IMR-90 (cell line): Measurements from ENCODE around the gene PAX2. TPM values are rescaled to one million over a fixed set of nuclear protein-coding genes. Genes with fewer than 3 reads are reported as not detected.
A peak's percentile ranks its signal among the peaks of the same experiment; 100 is the strongest.

Experiments
- ATAC-seq: fragments of 200-7000 bp; cut with Tn5 transposase; 2 replicates; pipeline ENCODE4 v1.9.1; 2020; ENCODE audit warnings: low read depth, mild to moderate bottlenecking, moderate library complexity
- BruUV-seq: library from RNA; stranded (reverse); fragments of 400-500 nt; replicated peaks from 2 replicates; lab custom pipeline; 2021; lab: Mats Ljungman, UMichigan
- CTCF ChIA-PET: fragments of 300-600 bp; formaldehyde crosslinking; extraction: SDS; loops from one replicate; lab custom pipeline; 2021; ENCODE audit warnings: antibody characterized with exemption; lab: Yijun Ruan, JAX
- POLR2A ChIA-PET: fragments of 300-600 bp; sonication (Branson Sonifier 250); formaldehyde crosslinking; loops from one replicate; lab custom pipeline; 2022; ENCODE audit warnings: antibody characterized with exemption; ENCODE audit not compliant: unreplicated experiment; lab: Charles Lee
- DNase-seq: peaks from one replicate; pipeline ENCODE4 v3.0.0; 2013
- H2AFZ ChIP-seq: replicated peaks from 2 replicates; pipeline ENCODE3; 2013; ENCODE audit warnings: low read length, mild to moderate bottlenecking; ENCODE audit not compliant: poor library complexity
- H2AK5ac ChIP-seq: 2 replicates; pipeline ENCODE4 v1.6.1; 2013; ENCODE audit warnings: low read depth, low read length, inconsistent platforms
- H2AK9ac ChIP-seq: replicated peaks from 2 replicates; pipeline ENCODE3; 2013; ENCODE audit warnings: mild to moderate bottlenecking, low read depth, low read length, moderate library complexity; ENCODE audit not compliant: poor library complexity
- H2BK120ac ChIP-seq: 2 replicates; pipeline ENCODE4 v1.6.1; 2013; ENCODE audit warnings: low read depth, low read length, inconsistent platforms
- H2BK15ac ChIP-seq: 3 replicates; pipeline ENCODE4 v1.6.1; 2013; ENCODE audit warnings: low read depth, low read length, inconsistent platforms
- H2BK20ac ChIP-seq: 2 replicates; pipeline ENCODE4 v1.6.1; 2013; ENCODE audit warnings: low read depth, mild to moderate bottlenecking, inconsistent platforms, low read length, moderate library complexity
- H2BK5ac ChIP-seq: 2 replicates; pipeline ENCODE4 v1.6.1; 2013; ENCODE audit warnings: mild to moderate bottlenecking, low read depth, low read length, inconsistent platforms; ENCODE audit not compliant: poor library complexity, severe bottlenecking
- H3K14ac ChIP-seq: replicated peaks from 2 replicates; pipeline ENCODE4 v1.6.1; 2013; ENCODE audit warnings: low read depth, low read length, inconsistent platforms
- H3K18ac ChIP-seq: 2 replicates; pipeline ENCODE4 v1.6.1; 2013; ENCODE audit warnings: low read depth, low read length, control low read depth
- H3K23ac ChIP-seq: 2 replicates; pipeline ENCODE4 v1.6.1; 2013; ENCODE audit warnings: low read depth, low read length, inconsistent platforms
- H3K27ac ChIP-seq: 2 replicates; pipeline ENCODE4 v1.5.1; 2013; ENCODE audit warnings: mild to moderate bottlenecking, control low read depth, low read length; ENCODE audit not compliant: insufficient read depth
- H3K27me3 ChIP-seq: 2 replicates; pipeline ENCODE4 v1.6.1; 2013; ENCODE audit warnings: low read length; ENCODE audit not compliant: control insufficient read depth, insufficient read depth
- H3K36me3 ChIP-seq: 2 replicates; pipeline ENCODE4 v1.6.1; 2013; ENCODE audit warnings: low read length, mixed read lengths; ENCODE audit not compliant: control insufficient read depth, insufficient read depth
- H3K4ac ChIP-seq: 2 replicates; pipeline ENCODE4 v1.6.1; 2013; ENCODE audit warnings: low read depth, low read length, inconsistent platforms
- H3K4me1 ChIP-seq: 2 replicates; pipeline ENCODE4 v1.6.1; 2013; ENCODE audit warnings: low read length, mixed read lengths; ENCODE audit not compliant: control insufficient read depth, insufficient read depth
- H3K4me2 ChIP-seq: 2 replicates; pipeline ENCODE4 v1.6.1; 2013; ENCODE audit warnings: low read depth, mild to moderate bottlenecking, control low read depth, low read length, moderate library complexity
- H3K4me3 ChIP-seq: 2 replicates; pipeline ENCODE4 v1.5.1; 2013; ENCODE audit warnings: low read depth, mild to moderate bottlenecking, control low read depth, low read length, moderate library complexity; ENCODE audit not compliant: insufficient read depth
- H3K56ac ChIP-seq: 2 replicates; pipeline ENCODE4 v1.6.1; 2013; ENCODE audit warnings: low read length, inconsistent platforms; ENCODE audit not compliant: insufficient read depth; ENCODE audit errors: extremely low read depth
- H3K79me1 ChIP-seq, 2 experiments: 2 replicates each; pipeline ENCODE4 v1.6.1; 2013; ENCODE audit warnings: low read length in 2 of 2, inconsistent platforms in 1 of 2, low read depth in 1 of 2
- H3K9ac ChIP-seq: 2 replicates; pipeline ENCODE4 v1.6.1; 2013; ENCODE audit warnings: low read depth, low read length, control low read depth
- H3K9me1 ChIP-seq: 2 replicates; pipeline ENCODE4 v1.6.1; 2013; ENCODE audit warnings: low read length, inconsistent platforms; ENCODE audit not compliant: insufficient read depth
- H3K9me3 ChIP-seq: 2 replicates; pipeline ENCODE4 v1.6.1; 2013; ENCODE audit warnings: low read length; ENCODE audit not compliant: control insufficient read depth, insufficient read depth
- H4K20me1 ChIP-seq: 2 replicates; pipeline ENCODE4 v1.6.1; 2013; ENCODE audit warnings: low read length, inconsistent platforms; ENCODE audit not compliant: insufficient read depth
- H4K5ac ChIP-seq: 2 replicates; pipeline ENCODE4 v1.6.1; 2013; ENCODE audit warnings: mild to moderate bottlenecking, low read depth, low read length, control low read depth
- H4K8ac ChIP-seq, 2 experiments: 2 replicates each; pipeline ENCODE4 v1.6.1; 2013; ENCODE audit warnings: low read depth in 2 of 2, low read length in 2 of 2, control low read depth in 1 of 2, inconsistent platforms in 1 of 2
- H4K91ac ChIP-seq: 2 replicates; pipeline ENCODE4 v1.6.1; 2013; ENCODE audit warnings: low read depth, low read length, inconsistent platforms; ENCODE audit not compliant: insufficient read depth
- CEBPB ChIP-seq: IDR thresholded peaks from 2 replicates; pipeline ENCODE4 v1.6.1; 2012; ENCODE audit warnings: low read depth, low read length, improper control_type of control experiment
- CHD1 ChIP-seq: IDR thresholded peaks from 2 replicates; pipeline ENCODE4 v1.6.1; 2012; ENCODE audit warnings: low read depth, low read length, improper control_type of control experiment
- CTCF ChIP-seq: conservative IDR thresholded peaks from 2 replicates; pipeline ENCODE4 v1.5.1; 2012; ENCODE audit warnings: mild to moderate bottlenecking, low read depth, low read length, improper control_type of control experiment
- ELK1 ChIP-seq: fragments of 150-350 bp; IDR thresholded peaks from 2 replicates; pipeline ENCODE4 v1.6.1; 2016; ENCODE audit warnings: low read depth, mild to moderate bottlenecking, low read length, moderate library complexity, borderline replicate concordance
- MAFK ChIP-seq: IDR thresholded peaks from 2 replicates; pipeline ENCODE4 v1.6.1; 2012; ENCODE audit warnings: low read depth, low read length, improper control_type of control experiment
- MAZ ChIP-seq: IDR thresholded peaks from 2 replicates; pipeline ENCODE4 v1.6.1; 2012; ENCODE audit warnings: low read depth, mild to moderate bottlenecking, low read length, improper control_type of control experiment, moderate library complexity, borderline replicate concordance
- MXI1 ChIP-seq: IDR thresholded peaks from 2 replicates; pipeline ENCODE4 v1.6.1; 2012; ENCODE audit warnings: low read depth, mild to moderate bottlenecking, low read length, moderate library complexity, borderline replicate concordance
- NFE2L2 ChIP-seq: fragments of 150-350 bp; IDR thresholded peaks from 2 replicates; pipeline ENCODE4 v1.6.1; 2016; ENCODE audit warnings: low read depth, mild to moderate bottlenecking, low read length
- POLR2A ChIP-seq: IDR thresholded peaks from 2 replicates; pipeline ENCODE4 v1.6.1; 2012; ENCODE audit warnings: mild to moderate bottlenecking, low read depth, low read length
- RAD21 ChIP-seq: IDR thresholded peaks from 2 replicates; pipeline ENCODE4 v1.6.1; 2012; ENCODE audit warnings: low read length, improper control_type of control experiment
- RCOR1 ChIP-seq: IDR thresholded peaks from 2 replicates; pipeline ENCODE4 v1.6.1; 2012; ENCODE audit warnings: mild to moderate bottlenecking, low read length, improper control_type of control experiment; ENCODE audit not compliant: insufficient replicate concordance
- RFX5 ChIP-seq: IDR thresholded peaks from 2 replicates; pipeline ENCODE4 v1.8.0; 2012; ENCODE audit warnings: low read depth, mild to moderate bottlenecking, low read length, moderate library complexity
- SMC3 ChIP-seq: fragments of 150-350 bp; IDR thresholded peaks from 2 replicates; pipeline ENCODE4 v1.6.1; 2016; ENCODE audit warnings: low read depth, mild to moderate bottlenecking, antibody characterized with exemption, low read length, moderate library complexity
- USF2 ChIP-seq: fragments of 150-350 bp; IDR thresholded peaks from 2 replicates; pipeline ENCODE4 v1.6.1; 2017; ENCODE audit warnings: mild to moderate bottlenecking, antibody characterized with exemption, low read length, low read depth
- WGBS, 2 experiments: methylation state at CpG; one replicate each; pipeline versions ENCODE4 v1.1.5 to v1.1.7; 2013; ENCODE audit warnings: missing lambda C conversion rate in 2 of 2; ENCODE audit not compliant: insufficient read length in 1 of 2; ENCODE audit errors: extremely low coverage in 2 of 2; 5-methylcytosine and 5-hydroxymethylcytosine counted together
- dilution Hi-C: fragments of 300-500 bp; cut with HindIII; formaldehyde crosslinking; loops from one replicate; pipeline ENCODE4 v1.14.3; 2018; ENCODE audit warnings: low sequenced_read_pairs; ENCODE audit not compliant: unreplicated experiment
- in situ Hi-C: fragments of 300-500 bp; cut with MboI; formaldehyde crosslinking; loops from 3 replicates; pipeline ENCODE4 v1.14.3; 2019; ENCODE audit warnings: low sequenced_read_pairs, inconsistent platforms, mixed read lengths
- intact Hi-C: fragments of 100-400 bp; cut with micrococcal nuclease; formaldehyde crosslinking; loops from 2 replicates; pipeline ENCODE4 v1.10.0; 2022
- polyA plus RNA-seq, 3 experiments: library from polyadenylated mRNA; depleted of rRNA; stranded (reverse); fragments of >200 nt; gene quantifications; 2 replicates each; pipeline ENCODE4 v1.2.3, GENCODE V29; 2012; ENCODE audit warnings: low replicate concordance in 1 of 3
- total RNA-seq: library from RNA; depleted of rRNA; stranded (reverse); fragments of >200 nt; gene quantifications from 2 replicates; pipeline ENCODE4 v1.2.3, GENCODE V29; 2012

Gene PAX2
- total and polyA plus RNA-seq, 2 of the 4 experiments (the other 2 are of a cell fraction) = not detected

GRCh38 chr10:100827819-100828737 is 82.7 kb downstream of the PAX2 start:
- Histone ChIP-seq H3K4ac (no peak overlapping the region), H2AK5ac (no peak overlapping the region), H2AFZ (peak overlapping the region; percentile 77), H4K91ac (no peak overlapping the region), H3K14ac (no peak overlapping the region), H4K8ac (no peak overlapping the region), H2BK120ac (no peak overlapping the region), H2AK9ac (peak overlapping the region; percentile 48), H4K5ac (no peak overlapping the region), H3K27ac (no peak overlapping the region), H3K56ac (no peak overlapping the region), H2BK15ac (no peak overlapping the region), H3K9me1 (no peaks in the 10 kb centered on the region), H3K4me3 (no peak overlapping the region), H3K27me3 (peaks cover 97% of the 10 kb centered on the region), H3K23ac (no peak overlapping the region), H3K79me1 (no peaks in the 10 kb centered on the region), H2BK20ac (no peak overlapping the region), H2BK5ac (no peak overlapping the region), H3K4me2 (peak overlapping the region; percentile 68; the same call in 1 of the 2 replicates), H3K18ac (no peak overlapping the region), H3K36me3 (no peaks in the 10 kb centered on the region), H3K4me1 (peaks cover 4% of the 10 kb centered on the region; the same call in 1 of the 2 replicates), H3K9ac (no peak overlapping the region), H4K20me1 (no peaks in the 10 kb centered on the region), H3K9me3 (no peaks in the 10 kb centered on the region; the same call in 1 of the 2 replicates)
- dilution Hi-C loops = no loop called here
- intact Hi-C loops = no loop called here
- no TSS peak for BruUV-seq
- WGBS, 2 experiments = 5% methylated on average over 17 of the region's 69 CpGs; no CpG with 5 or more reads in 1 of the 2 experiments
- ATAC-seq (peak; percentile 74), DNase-seq (no peak)
- ChIA-PET CTCF (no interaction called here), POLR2A (no interaction called here)
- in situ Hi-C loops = no loop called here
- TF ChIP-seq MAZ = no peak
- TF ChIP-seq CHD1 = no peak
- TF ChIP-seq MXI1 = no peak
- no peak for TF ChIP-seq NFE2L2
- no peak for TF ChIP-seq RFX5
- no peak for TF ChIP-seq CTCF
- no peak for TF ChIP-seq CEBPB
- TF ChIP-seq ELK1 = no peak
- no peak for TF ChIP-seq POLR2A
- TF ChIP-seq SMC3 = no peak
- no peak for TF ChIP-seq USF2
- TF ChIP-seq RAD21 = no peak
- no peak for TF ChIP-seq MAFK
- no peak for TF ChIP-seq RCOR1
